Stimulated activated CD4-positive, alpha-beta T cell treated with anti-CD3 and anti-CD28 coated beads, Interleukin-1b, Interleukin-23, amount 100 ng/mL, for 24 hours (primary cell): ENCODE data around the gene TGM3.

ENCODE experiments used
- DNase-seq, 4 experiments: peaks; one replicate each; pipeline ENCODE4 v3.0.0-alpha.2; 2020; ENCODE audit warnings: low read depth in 4 of 4, low spot score in 1 of 4

Gene TGM3

GRCh38 chr20:2305479-2305878 is 9.7 kb downstream of the TGM3 start:
- no peak for DNase-seq

GRCh38 chr20:2305946-2306345 is 10.1 kb downstream of the TGM3 start:
- DNase-seq, result no peak

- no peak for DNase-seq
Measured at GRCh38 chr20:2307136-2307535, 11.3 kb downstream of the TGM3 start.

GRCh38 chr20:2311329-2311728 is 15.5 kb downstream of the TGM3 start:
- no peak for DNase-seq

GRCh38 chr20:2312876-2313275 is 17.1 kb downstream of the TGM3 start:
- no peak for DNase-seq

GRCh38 chr20:2313316-2313715 is 17.5 kb downstream of the TGM3 start:
- no peak for DNase-seq

GRCh38 chr20:2314759-2315439 is 19.1 kb downstream of the TGM3 start:
- DNase-seq, result no peak

- DNase-seq, result no peak
Measured at GRCh38 chr20:2315440-2315778, 19.6 kb downstream of the TGM3 start.

- no peak for DNase-seq
Measured at GRCh38 chr20:2316847-2317495, 21.2 kb downstream of the TGM3 start.

- no peak for DNase-seq
Measured at GRCh38 chr20:2320813-2321658, 25.2 kb downstream of the TGM3 start.

GRCh38 chr20:2323051-2323450 is 27.2 kb downstream of the TGM3 start:
- no peak for DNase-seq

- no peak for DNase-seq
Measured at GRCh38 chr20:2326046-2326445, 30.2 kb downstream of the TGM3 start.

- no peak for DNase-seq
Measured at GRCh38 chr20:2327620-2328555, 32.1 kb downstream of the TGM3 start.

GRCh38 chr20:2329286-2329685 is 33.5 kb downstream of the TGM3 start:
- no peak for DNase-seq

- DNase-seq, result no peak
Measured at GRCh38 chr20:2330090-2330695, 34.4 kb downstream of the TGM3 start.

GRCh38 chr20:2331106-2331505 is 35.3 kb downstream of the TGM3 start:
- DNase-seq, result no peak

- no peak for DNase-seq
Measured at GRCh38 chr20:2331901-2332565, 36.2 kb downstream of the TGM3 start.

- DNase-seq, result no peak
Measured at GRCh38 chr20:2332711-2333110, 36.9 kb downstream of the TGM3 start.

- DNase-seq, result no peak
Measured at GRCh38 chr20:2333821-2334220, 38.0 kb downstream of the TGM3 start.
